Neural cell (in vitro differentiated cells): ENCODE measurements around the gene CAMK2D. TPM values are rescaled to one million over a fixed set of nuclear protein-coding genes. Genes with fewer than 3 reads are reported as not detected.

Experiments
- H2AFZ ChIP-seq: fragments of 200-600, 300-800 bp; sonication (generic), shearing (Covaris generic); 2 replicates; pipeline ENCODE4 v1.6.0; 2014; ENCODE audit warnings: low read depth, mild to moderate bottlenecking, antibody characterized with exemption, low read length, moderate library complexity
- H3F3A ChIP-seq: fragments of 200-600 bp; shearing (Covaris generic); 2 replicates; pipeline ENCODE4 v1.6.1; 2016; ENCODE audit warnings: mild to moderate bottlenecking, moderate library complexity, mixed read lengths, antibody characterized with exemption, low read length; ENCODE audit not compliant: insufficient read depth, poor library complexity, severe bottlenecking
- H3K27ac ChIP-seq: fragments of 200-600, 300-800 bp; sonication (generic), shearing (Covaris generic); 2 replicates; pipeline ENCODE4 v1.5.1; 2014; ENCODE audit warnings: mild to moderate bottlenecking, low read length, moderate library complexity
- H3K27me3 ChIP-seq: fragments of 300-800, 200-600 bp; sonication (generic), shearing (Covaris generic); 2 replicates; pipeline ENCODE4 v1.6.0; 2014; ENCODE audit warnings: mild to moderate bottlenecking, low read depth, low read length, moderate library complexity; ENCODE audit not compliant: insufficient read depth
- H3K36me3 ChIP-seq: fragments of 300-800, 200-600 bp; sonication (generic), shearing (Covaris generic); 2 replicates; pipeline ENCODE4 v1.5.1; 2014; ENCODE audit warnings: mild to moderate bottlenecking, antibody characterized with exemption, low read length, moderate library complexity; ENCODE audit not compliant: insufficient read depth
- H3K4me2 ChIP-seq: fragments of 300-800, 200-600 bp; sonication (generic), shearing (Covaris generic); 2 replicates; pipeline ENCODE4 v1.6.0; 2014; ENCODE audit warnings: mild to moderate bottlenecking, low read length
- H3K4me3 ChIP-seq: fragments of 300-800, 200-600 bp; sonication (generic), shearing (Covaris generic); 2 replicates; pipeline ENCODE4 v1.5.1; 2014; ENCODE audit warnings: mild to moderate bottlenecking, low read length, moderate library complexity
- H3K79me2 ChIP-seq: fragments of 200-600 bp; shearing (Covaris generic); replicated peaks from 2 replicates; pipeline ENCODE4 v1.6.0; 2014; ENCODE audit warnings: mild to moderate bottlenecking, low read length, moderate library complexity; ENCODE audit not compliant: insufficient read depth
- H3K9ac ChIP-seq: fragments of 300-800, 200-600 bp; sonication (generic), shearing (Covaris generic); 2 replicates; pipeline ENCODE4 v1.6.1; 2016; ENCODE audit warnings: mild to moderate bottlenecking, low read length, mixed read lengths
- H3K9me2 ChIP-seq: fragments of 200-600 bp; shearing (Covaris generic); 2 replicates; pipeline ENCODE4 v1.6.1; 2016; ENCODE audit warnings: mild to moderate bottlenecking, low read length, mixed read lengths; ENCODE audit not compliant: insufficient read depth
- H3K9me3 ChIP-seq: fragments of 200-600, 300-800 bp; sonication (generic), shearing (Covaris generic); 2 replicates; pipeline ENCODE4 v1.6.1; 2016; ENCODE audit warnings: mild to moderate bottlenecking, mixed run types, low read length, moderate library complexity, mixed read lengths
- H4K20me1 ChIP-seq: fragments of 200-600 bp; shearing (Covaris generic); 2 replicates; pipeline ENCODE4 v1.6.1; 2016; ENCODE audit warnings: mild to moderate bottlenecking, mixed run types; ENCODE audit not compliant: insufficient read depth
- CTCF ChIP-seq: fragments of 450-650 bp; IDR thresholded peaks from 2 replicates; pipeline ENCODE4 v1.5.1; 2014; ENCODE audit warnings: antibody characterized with exemption, mild to moderate bottlenecking, moderate library complexity; ENCODE audit not compliant: poor library complexity, severe bottlenecking
- EP300 ChIP-seq: fragments of 450-650 bp; conservative IDR thresholded peaks from 2 replicates; pipeline ENCODE4 v1.6.1; 2014; ENCODE audit warnings: antibody characterized with exemption, mild to moderate bottlenecking, moderate library complexity; ENCODE audit not compliant: poor library complexity, severe bottlenecking
- EZH2 ChIP-seq: fragments of 200-600, 300-800 bp; shearing (Covaris generic), sonication (generic); IDR thresholded peaks from 2 replicates; pipeline ENCODE4 v1.6.1; 2014; ENCODE audit warnings: antibody characterized with exemption, low read length, borderline replicate concordance, mild to moderate bottlenecking; ENCODE audit not compliant: insufficient read depth, poor library complexity, severe bottlenecking
- MXI1 ChIP-seq: fragments of 450-650 bp; conservative IDR thresholded peaks from 2 replicates; pipeline ENCODE4 v1.6.1; 2014; ENCODE audit warnings: antibody characterized with exemption, mild to moderate bottlenecking; ENCODE audit not compliant: poor library complexity, severe bottlenecking
- POLR2AphosphoS5 ChIP-seq: IDR thresholded peaks from 2 replicates; pipeline ENCODE4 v1.6.1; 2012
- RAD21 ChIP-seq: fragments of 450-650 bp; conservative IDR thresholded peaks from 2 replicates; pipeline ENCODE4 v1.6.1; 2014; ENCODE audit warnings: antibody characterized with exemption, mild to moderate bottlenecking, moderate library complexity
- SMC3 ChIP-seq: fragments of 450-650 bp; conservative IDR thresholded peaks from 2 replicates; pipeline ENCODE4 v1.6.1; 2014; ENCODE audit warnings: antibody characterized with exemption, mild to moderate bottlenecking, moderate library complexity; ENCODE audit not compliant: poor library complexity
- TAF1 ChIP-seq: IDR thresholded peaks from 2 replicates; pipeline ENCODE4 v1.6.1; 2012; ENCODE audit warnings: low read depth
- polyA plus RNA-seq: library from polyadenylated mRNA; depleted of rRNA; stranded (reverse); fragments of >200 nt; gene quantifications from 2 replicates; pipeline ENCODE4 v1.2.3, GENCODE V29; 2014
- TF ChIP-seq, protein P1 (sequence below): IDR thresholded peaks from 2 replicates; pipeline ENCODE4 v1.6.1; 2012; ENCODE audit warnings: borderline replicate concordance

Gene CAMK2D
- polyA plus RNA-seq, 1 donor from 2014 or later: 27.1 TPM

DNA sequence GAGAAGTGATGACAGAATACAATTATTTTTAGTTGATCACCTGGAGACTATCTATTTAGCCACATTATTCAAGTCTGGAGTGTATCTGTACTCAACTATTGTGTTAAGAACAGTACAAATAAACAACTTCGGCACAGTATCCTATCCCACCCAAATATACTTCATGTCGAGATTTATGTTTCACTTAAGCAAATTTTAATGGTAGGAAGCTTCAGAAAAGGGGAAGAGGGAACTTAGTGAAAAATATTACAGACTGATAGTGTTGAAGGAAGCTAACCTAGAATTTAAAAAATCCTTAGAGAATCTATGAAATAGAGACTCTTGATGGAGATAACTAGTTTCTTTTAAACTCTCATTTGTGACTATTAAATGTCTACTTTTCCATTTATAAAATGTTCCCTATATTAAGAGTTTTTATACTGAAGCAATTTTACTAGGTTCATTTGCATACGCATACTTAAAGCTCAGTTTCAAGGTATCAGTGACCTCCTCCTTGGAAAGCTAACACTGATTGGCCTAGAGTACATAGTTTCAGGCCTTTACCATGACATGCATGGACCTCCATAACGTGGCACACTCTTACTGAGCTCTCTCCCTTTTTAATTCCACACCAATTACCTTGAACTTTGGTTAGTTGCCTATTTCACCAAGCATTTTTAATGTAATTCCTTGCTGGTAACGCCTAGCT is 197.7 kb downstream of the CAMK2D start:
- Histone ChIP-seq H2AFZ (no peak overlapping the region), H3K9ac (no peak overlapping the region), H3K9me3 (no peaks in the 10 kb centered on the region), H3K9me2 (no peaks in the 10 kb centered on the region), H3K4me3 (no peak overlapping the region), H3K36me3 (no peaks in the 10 kb centered on the region), H3F3A (no peaks in the 10 kb centered on the region), H4K20me1 (no peaks in the 10 kb centered on the region), H3K27ac (no peak overlapping the region), H3K79me2 (no peaks in the 10 kb centered on the region), H3K27me3 (no peaks in the 10 kb centered on the region), H3K4me2 (no peak overlapping the region)
- TF ChIP-seq EZH2 (no peak), SMC3 (no peak), CTCF (no peak), TAF1 (no peak), POLR2AphosphoS5 (no peak), RAD21 (no peak), MXI1 (no peak), EP300 (no peak)
- TF ChIP-seq, protein P1, sequence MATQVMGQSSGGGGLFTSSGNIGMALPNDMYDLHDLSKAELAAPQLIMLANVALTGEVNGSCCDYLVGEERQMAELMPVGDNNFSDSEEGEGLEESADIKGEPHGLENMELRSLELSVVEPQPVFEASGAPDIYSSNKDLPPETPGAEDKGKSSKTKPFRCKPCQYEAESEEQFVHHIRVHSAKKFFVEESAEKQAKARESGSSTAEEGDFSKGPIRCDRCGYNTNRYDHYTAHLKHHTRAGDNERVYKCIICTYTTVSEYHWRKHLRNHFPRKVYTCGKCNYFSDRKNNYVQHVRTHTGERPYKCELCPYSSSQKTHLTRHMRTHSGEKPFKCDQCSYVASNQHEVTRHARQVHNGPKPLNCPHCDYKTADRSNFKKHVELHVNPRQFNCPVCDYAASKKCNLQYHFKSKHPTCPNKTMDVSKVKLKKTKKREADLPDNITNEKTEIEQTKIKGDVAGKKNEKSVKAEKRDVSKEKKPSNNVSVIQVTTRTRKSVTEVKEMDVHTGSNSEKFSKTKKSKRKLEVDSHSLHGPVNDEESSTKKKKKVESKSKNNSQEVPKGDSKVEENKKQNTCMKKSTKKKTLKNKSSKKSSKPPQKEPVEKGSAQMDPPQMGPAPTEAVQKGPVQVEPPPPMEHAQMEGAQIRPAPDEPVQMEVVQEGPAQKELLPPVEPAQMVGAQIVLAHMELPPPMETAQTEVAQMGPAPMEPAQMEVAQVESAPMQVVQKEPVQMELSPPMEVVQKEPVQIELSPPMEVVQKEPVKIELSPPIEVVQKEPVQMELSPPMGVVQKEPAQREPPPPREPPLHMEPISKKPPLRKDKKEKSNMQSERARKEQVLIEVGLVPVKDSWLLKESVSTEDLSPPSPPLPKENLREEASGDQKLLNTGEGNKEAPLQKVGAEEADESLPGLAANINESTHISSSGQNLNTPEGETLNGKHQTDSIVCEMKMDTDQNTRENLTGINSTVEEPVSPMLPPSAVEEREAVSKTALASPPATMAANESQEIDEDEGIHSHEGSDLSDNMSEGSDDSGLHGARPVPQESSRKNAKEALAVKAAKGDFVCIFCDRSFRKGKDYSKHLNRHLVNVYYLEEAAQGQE: no peak

GRCh38 chr4:113561758-113562157 is 199.8 kb downstream of the CAMK2D start:
- H3K4me2 ChIP-seq: no peak overlapping the region
- TF ChIP-seq EZH2: no peak
- TF ChIP-seq POLR2AphosphoS5: no peak
- TF ChIP-seq RAD21: no peak
- no peak for TF ChIP-seq CTCF
- TF ChIP-seq, protein P1: no peak
- TF ChIP-seq TAF1: no peak
- no peak for TF ChIP-seq SMC3
- TF ChIP-seq EP300: no peak
- no peak for TF ChIP-seq MXI1
- H3K9ac ChIP-seq: no peak overlapping the region

More at GRCh38 chr4:113561758-113562157, 199.8 kb downstream of the CAMK2D start:
- H2AFZ ChIP-seq: no peak overlapping the region
- H3K9me2 ChIP-seq: no peaks in the 10 kb centered on the region
- no peaks in the 10 kb centered on the region for H4K20me1 ChIP-seq
- H3K27ac ChIP-seq: no peak overlapping the region
- no peak overlapping the region for H3K4me3 ChIP-seq
- no peaks in the 10 kb centered on the region for H3F3A ChIP-seq
- no peaks in the 10 kb centered on the region for H3K36me3 ChIP-seq
- no peaks in the 10 kb centered on the region for H3K9me3 ChIP-seq
- no peaks in the 10 kb centered on the region for H3K79me2 ChIP-seq
- H3K27me3 ChIP-seq: no peaks in the 10 kb centered on the region
